Omental fat pad (tissue), 4 donors: ENCODE data around the gene ANKRD53. TPM values are rescaled to one million over a fixed set of nuclear protein-coding genes. Genes with fewer than 3 reads are reported as not detected.

Experiments used
- ATAC-seq: fragments of 150-250 bp; one replicate; pipeline ENCODE4 v1.9.1; 2016; ENCODE audit warnings: mild to moderate bottlenecking, moderate library complexity; ENCODE audit not compliant: low FRiP score
- DNase-seq: peaks from one replicate; pipeline ENCODE4 v3.0.0-alpha.2; 2019; ENCODE audit warnings: low spot score
- CTCF ChIP-seq, 3 donors: fragments of 450-650 bp; IDR thresholded peaks; one replicate each; pipeline ENCODE4 v1.5.1; 2016 to 2017; ENCODE audit warnings: antibody characterized with exemption in 3 of 3, mild to moderate bottlenecking in 3 of 3, moderate library complexity in 2 of 3
- total RNA-seq, 4 donors: library from RNA; depleted of rRNA; stranded (reverse); fragments of >200 nt; gene quantifications; one replicate each; pipeline ENCODE4 v1.1.0, GENCODE V29; 2016

ANKRD53 gene
- total RNA-seq, 4 donors from 2014 or later, result 6.2 to 16.8 (median 10.0) TPM

- DNase-seq (no peak), ATAC-seq (no peak)
- TF ChIP-seq CTCF (IDR thresholded peaks at IDR 0.05), result no peak
These were observed 42.8 kb upstream of the ANKRD53 start, which contains the start of gene ATP6V1B1 for GRCh38 chr2:70935468-70936164. Gene ATP6V1B1, plus strand, starts transcription at chr2:70935900. Its CDS starts 55 bp downstream, at chr2:70935955.

- ATAC-seq (no peak), DNase-seq (no peak)
- TF ChIP-seq CTCF (IDR thresholded peaks at IDR 0.05), result no peak
These were observed 42.1 kb upstream of the ANKRD53 start for GRCh38 chr2:70936165-70936978.

GRCh38 chr2:70936979-70937811, 41.2 kb upstream of the ANKRD53 start:
- no peak for TF ChIP-seq CTCF (IDR thresholded peaks at IDR 0.05)
- ATAC-seq, result no peak
- no peak for DNase-seq

- DNase-seq, result no peak
These were observed 40.4 kb upstream of the ANKRD53 start for GRCh38 chr2:70937866-70938585.

GRCh38 chr2:70938586-70938950, 39.9 kb upstream of the ANKRD53 start:
- TF ChIP-seq CTCF (IDR thresholded peaks at IDR 0.05), result no peak
- DNase-seq, result no peak

More at GRCh38 chr2:70937866-70938585, 40.4 kb upstream of the ANKRD53 start:
- no peak for ATAC-seq
- TF ChIP-seq CTCF (IDR thresholded peaks at IDR 0.05), result no peak

More at GRCh38 chr2:70938586-70938950, 39.9 kb upstream of the ANKRD53 start:
- ATAC-seq, result no peak
